Mammary epithelial cell (primary cell): Measurements from ENCODE around the gene SNRNP35.

Experiments used
- CTCF ChIP-seq, 2 donors: IDR thresholded peaks in 1 of 2; conservative IDR thresholded peaks in 1 of 2; 2 replicates each; pipeline ENCODE4 v1.5.1; 2011 to 2012; ENCODE audit warnings: inconsistent platforms in 2 of 2, low read length in 2 of 2, mild to moderate bottlenecking in 2 of 2, control low read depth in 1 of 2, low read depth in 1 of 2; ENCODE audit not compliant: insufficient read depth in 1 of 2; ENCODE audit errors: extremely low read depth in 1 of 2
- EZH2 ChIP-seq: IDR thresholded peaks from 2 replicates; pipeline ENCODE4 v1.6.1; 2012; ENCODE audit warnings: low read length, inconsistent platforms, borderline replicate concordance

- TF ChIP-seq CTCF (conservative IDR thresholded peaks at IDR 0.05 in 1 of 2, IDR thresholded peaks at IDR 0.05 in 1 of 2; ENCODE audit: extremely low read depth in 1 of 2, insufficient read depth in 1 of 2, low read depth in 1 of 2, low read length in 2 of 2) (no peak), EZH2 (no peak)
These were observed 27.8 kb downstream of the SNRNP35 start for GRCh38 chr12:123485756-123486155.
